ENCODE measurements around the gene SLC22A2.

SLC22A2 gene

DNA sequence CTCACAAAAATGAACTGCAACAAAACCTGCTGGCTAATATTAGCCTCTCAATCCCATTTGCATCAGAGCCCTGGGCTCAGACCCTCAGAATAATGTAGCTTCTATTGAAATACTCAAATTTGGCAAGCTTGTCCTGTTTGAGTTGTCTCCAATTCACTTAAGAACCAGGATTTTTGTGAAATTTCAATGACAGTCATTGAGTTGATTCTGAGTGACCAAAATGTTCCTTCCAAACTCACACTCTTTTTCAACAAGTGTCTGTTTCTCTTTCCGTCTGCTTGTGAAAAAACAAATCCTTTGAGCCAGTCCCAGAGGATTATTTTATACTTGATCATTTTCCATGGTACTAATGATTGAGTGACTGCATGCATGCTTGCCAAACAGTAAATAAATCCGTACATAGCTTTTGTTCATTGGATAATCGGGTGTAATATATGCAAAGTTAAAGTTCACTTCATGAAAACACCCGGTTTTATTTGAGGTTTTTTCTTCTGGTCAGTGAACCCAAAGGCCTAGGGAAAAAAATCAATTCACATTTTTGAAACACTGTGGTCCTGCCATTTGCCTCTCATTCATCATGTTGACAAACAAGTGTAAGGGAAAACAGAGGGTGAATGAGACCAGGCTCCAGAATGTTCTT is 16.4 kb upstream of the SLC22A2 start:
- no peak for TF ChIP-seq REST (IDR thresholded peaks at IDR 0.05; ENCODE audit: insufficient read depth in 1 of 2, low read depth in 2 of 2, low read length in 2 of 2)
- no peak for TF ChIP-seq SIN3A (IDR thresholded peaks at IDR 0.05; ENCODE audit: borderline replicate concordance, insufficient read depth, low read length)
- TF ChIP-seq TAF1 (IDR thresholded peaks at IDR 0.05; ENCODE audit: borderline replicate concordance, insufficient read depth, low read length): no peak
- TF ChIP-seq POLR2AphosphoS5 (IDR thresholded peaks at IDR 0.05; ENCODE audit: low read depth, low read length): no peak
- no peak for TF ChIP-seq FOXP2 (optimal IDR thresholded peaks at IDR 0.05; ENCODE audit: borderline replicate concordance, extremely low read depth, extremely low read length, insufficient read depth)

DNA sequence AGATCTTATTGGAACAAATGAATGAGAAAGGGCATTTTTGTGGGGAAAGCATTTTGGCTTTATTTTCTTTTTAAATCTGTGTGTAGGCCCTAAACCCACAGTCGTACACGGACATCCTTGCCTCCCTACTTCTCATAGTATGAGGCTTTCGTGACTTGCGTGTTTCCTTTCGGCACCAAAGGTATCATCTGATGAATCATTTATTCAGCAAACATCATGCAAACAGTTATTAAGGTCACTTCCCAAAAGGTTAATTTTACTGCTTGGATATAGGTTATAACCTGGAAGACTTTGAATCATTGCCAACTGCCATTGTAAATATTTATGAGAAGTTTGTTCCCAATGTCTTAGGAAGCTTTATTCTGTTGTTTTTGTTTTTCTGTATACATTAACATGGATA is 15.1 kb upstream of the SLC22A2 start:
- TF ChIP-seq TAF1 (IDR thresholded peaks at IDR 0.05; ENCODE audit: borderline replicate concordance, insufficient read depth, low read length): no peak
- no peak for TF ChIP-seq FOXP2 (optimal IDR thresholded peaks at IDR 0.05; ENCODE audit: borderline replicate concordance, extremely low read depth, extremely low read length, insufficient read depth)
- TF ChIP-seq POLR2AphosphoS5 (IDR thresholded peaks at IDR 0.05; ENCODE audit: low read depth, low read length): no peak
- no peak for TF ChIP-seq SIN3A (IDR thresholded peaks at IDR 0.05; ENCODE audit: borderline replicate concordance, insufficient read depth, low read length)
- TF ChIP-seq REST (IDR thresholded peaks at IDR 0.05; ENCODE audit: insufficient read depth in 1 of 2, low read depth in 2 of 2, low read length in 2 of 2): no peak

GRCh38 chr6:160273196-160273595 is 14.6 kb upstream of the SLC22A2 start:
- TF ChIP-seq FOXP2 (optimal IDR thresholded peaks at IDR 0.05; ENCODE audit: borderline replicate concordance, extremely low read depth, extremely low read length, insufficient read depth) (no peak), SIN3A (IDR thresholded peaks at IDR 0.05; ENCODE audit: borderline replicate concordance, insufficient read depth, low read length) (no peak), REST (IDR thresholded peaks at IDR 0.05; ENCODE audit: insufficient read depth in 1 of 2, low read depth in 2 of 2, low read length in 2 of 2) (no peak), TAF1 (IDR thresholded peaks at IDR 0.05; ENCODE audit: borderline replicate concordance, insufficient read depth, low read length) (no peak), POLR2AphosphoS5 (IDR thresholded peaks at IDR 0.05; ENCODE audit: low read depth, low read length) (no peak)

GRCh38 chr6:160272707-160273106 is 14.1 kb upstream of the SLC22A2 start:
- no peak for TF ChIP-seq REST (IDR thresholded peaks at IDR 0.05; ENCODE audit: insufficient read depth in 1 of 2, low read depth in 2 of 2, low read length in 2 of 2)
- no peak for TF ChIP-seq TAF1 (IDR thresholded peaks at IDR 0.05; ENCODE audit: borderline replicate concordance, insufficient read depth, low read length)
- no peak for TF ChIP-seq POLR2AphosphoS5 (IDR thresholded peaks at IDR 0.05; ENCODE audit: low read depth, low read length)
- no peak for TF ChIP-seq FOXP2 (optimal IDR thresholded peaks at IDR 0.05; ENCODE audit: borderline replicate concordance, extremely low read depth, extremely low read length, insufficient read depth)
- no peak for TF ChIP-seq SIN3A (IDR thresholded peaks at IDR 0.05; ENCODE audit: borderline replicate concordance, insufficient read depth, low read length)
